Measurements from ENCODE around the gene FHOD3.

Gene FHOD3

GRCh38 chr18:36264283-36264682 lies 33.2 kb upstream of the FHOD3 start:
- POLR2A ChIA-PET, result no interaction called here
- no peaks in the 10 kb centered on the region for H3K4me1 ChIP-seq (ENCODE audit: control insufficient read depth, insufficient read depth, low read length)
- no peak overlapping the region for H3K4me3 ChIP-seq (ENCODE audit: low read depth, low read length)
- H3K36me3 ChIP-seq (ENCODE audit: control insufficient read depth in 2 of 2, insufficient read depth in 1 of 2, low read length in 2 of 2), result peaks cover 0 to 3% of the 10 kb centered on the region in 2 experiments; a peak in 1 of 3 replicates
- CTCF ChIA-PET, result interaction anchor here (0.8 to 3.0 kb wide), 2 partner anchors 16 to 20 kb away, joined by 3 to 11 read pairs; no protein-coding TSS in a partner anchor
- no peaks in the 10 kb centered on the region for H3K9me3 ChIP-seq (ENCODE audit: control insufficient read depth, insufficient read depth, low read depth, low read length)
- TF ChIP-seq, protein P1, sequence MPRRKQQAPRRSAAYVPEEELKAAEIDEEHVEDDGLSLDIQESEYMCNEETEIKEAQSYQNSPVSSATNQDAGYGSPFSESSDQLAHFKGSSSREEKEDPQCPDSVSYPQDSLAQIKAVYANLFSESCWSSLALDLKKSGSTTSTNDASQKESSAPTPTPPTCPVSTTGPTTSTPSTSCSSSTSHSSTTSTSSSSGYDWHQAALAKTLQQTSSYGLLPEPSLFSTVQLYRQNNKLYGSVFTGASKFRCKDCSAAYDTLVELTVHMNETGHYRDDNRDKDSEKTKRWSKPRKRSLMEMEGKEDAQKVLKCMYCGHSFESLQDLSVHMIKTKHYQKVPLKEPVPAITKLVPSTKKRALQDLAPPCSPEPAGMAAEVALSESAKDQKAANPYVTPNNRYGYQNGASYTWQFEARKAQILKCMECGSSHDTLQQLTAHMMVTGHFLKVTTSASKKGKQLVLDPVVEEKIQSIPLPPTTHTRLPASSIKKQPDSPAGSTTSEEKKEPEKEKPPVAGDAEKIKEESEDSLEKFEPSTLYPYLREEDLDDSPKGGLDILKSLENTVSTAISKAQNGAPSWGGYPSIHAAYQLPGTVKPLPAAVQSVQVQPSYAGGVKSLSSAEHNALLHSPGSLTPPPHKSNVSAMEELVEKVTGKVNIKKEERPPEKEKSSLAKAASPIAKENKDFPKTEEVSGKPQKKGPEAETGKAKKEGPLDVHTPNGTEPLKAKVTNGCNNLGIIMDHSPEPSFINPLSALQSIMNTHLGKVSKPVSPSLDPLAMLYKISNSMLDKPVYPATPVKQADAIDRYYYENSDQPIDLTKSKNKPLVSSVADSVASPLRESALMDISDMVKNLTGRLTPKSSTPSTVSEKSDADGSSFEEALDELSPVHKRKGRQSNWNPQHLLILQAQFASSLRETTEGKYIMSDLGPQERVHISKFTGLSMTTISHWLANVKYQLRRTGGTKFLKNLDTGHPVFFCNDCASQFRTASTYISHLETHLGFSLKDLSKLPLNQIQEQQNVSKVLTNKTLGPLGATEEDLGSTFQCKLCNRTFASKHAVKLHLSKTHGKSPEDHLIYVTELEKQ (tag by site-specific recombination; IDR thresholded peaks at IDR 0.05; ENCODE audit: borderline replicate concordance), result no peak
- TF ChIP-seq, protein P2, sequence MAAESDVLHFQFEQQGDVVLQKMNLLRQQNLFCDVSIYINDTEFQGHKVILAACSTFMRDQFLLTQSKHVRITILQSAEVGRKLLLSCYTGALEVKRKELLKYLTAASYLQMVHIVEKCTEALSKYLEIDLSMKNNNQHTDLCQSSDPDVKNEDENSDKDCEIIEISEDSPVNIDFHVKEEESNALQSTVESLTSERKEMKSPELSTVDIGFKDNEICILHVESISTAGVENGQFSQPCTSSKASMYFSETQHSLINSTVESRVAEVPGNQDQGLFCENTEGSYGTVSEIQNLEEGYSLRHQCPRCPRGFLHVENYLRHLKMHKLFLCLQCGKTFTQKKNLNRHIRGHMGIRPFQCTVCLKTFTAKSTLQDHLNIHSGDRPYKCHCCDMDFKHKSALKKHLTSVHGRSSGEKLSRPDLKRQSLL (tag by site-specific recombination; IDR thresholded peaks at IDR 0.05), result no peak
- TF ChIP-seq, protein P3, sequence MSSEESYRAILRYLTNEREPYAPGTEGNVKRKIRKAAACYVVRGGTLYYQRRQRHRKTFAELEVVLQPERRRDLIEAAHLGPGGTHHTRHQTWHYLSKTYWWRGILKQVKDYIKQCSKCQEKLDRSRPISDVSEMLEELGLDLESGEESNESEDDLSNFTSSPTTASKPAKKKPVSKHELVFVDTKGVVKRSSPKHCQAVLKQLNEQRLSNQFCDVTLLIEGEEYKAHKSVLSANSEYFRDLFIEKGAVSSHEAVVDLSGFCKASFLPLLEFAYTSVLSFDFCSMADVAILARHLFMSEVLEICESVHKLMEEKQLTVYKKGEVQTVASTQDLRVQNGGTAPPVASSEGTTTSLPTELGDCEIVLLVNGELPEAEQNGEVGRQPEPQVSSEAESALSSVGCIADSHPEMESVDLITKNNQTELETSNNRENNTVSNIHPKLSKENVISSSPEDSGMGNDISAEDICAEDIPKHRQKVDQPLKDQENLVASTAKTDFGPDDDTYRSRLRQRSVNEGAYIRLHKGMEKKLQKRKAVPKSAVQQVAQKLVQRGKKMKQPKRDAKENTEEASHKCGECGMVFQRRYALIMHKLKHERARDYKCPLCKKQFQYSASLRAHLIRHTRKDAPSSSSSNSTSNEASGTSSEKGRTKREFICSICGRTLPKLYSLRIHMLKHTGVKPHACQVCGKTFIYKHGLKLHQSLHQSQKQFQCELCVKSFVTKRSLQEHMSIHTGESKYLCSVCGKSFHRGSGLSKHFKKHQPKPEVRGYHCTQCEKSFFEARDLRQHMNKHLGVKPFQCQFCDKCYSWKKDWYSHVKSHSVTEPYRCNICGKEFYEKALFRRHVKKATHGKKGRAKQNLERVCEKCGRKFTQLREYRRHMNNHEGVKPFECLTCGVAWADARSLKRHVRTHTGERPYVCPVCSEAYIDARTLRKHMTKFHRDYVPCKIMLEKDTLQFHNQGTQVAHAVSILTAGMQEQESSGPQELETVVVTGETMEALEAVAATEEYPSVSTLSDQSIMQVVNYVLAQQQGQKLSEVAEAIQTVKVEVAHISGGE (tag by site-specific recombination; conservative IDR thresholded peaks at IDR 0.05; ENCODE audit: low read depth), result no peak
- TF ChIP-seq ZNF426 (tag by site-specific recombination; IDR thresholded peaks at IDR 0.05) (no peak), AEBP2 (tag by site-specific recombination; IDR thresholded peaks at IDR 0.05; ENCODE audit: borderline replicate concordance) (no peak), ZNF707 (tag by site-specific recombination; IDR thresholded peaks at IDR 0.05) (no peak)
- TF ChIP-seq, protein P4, sequence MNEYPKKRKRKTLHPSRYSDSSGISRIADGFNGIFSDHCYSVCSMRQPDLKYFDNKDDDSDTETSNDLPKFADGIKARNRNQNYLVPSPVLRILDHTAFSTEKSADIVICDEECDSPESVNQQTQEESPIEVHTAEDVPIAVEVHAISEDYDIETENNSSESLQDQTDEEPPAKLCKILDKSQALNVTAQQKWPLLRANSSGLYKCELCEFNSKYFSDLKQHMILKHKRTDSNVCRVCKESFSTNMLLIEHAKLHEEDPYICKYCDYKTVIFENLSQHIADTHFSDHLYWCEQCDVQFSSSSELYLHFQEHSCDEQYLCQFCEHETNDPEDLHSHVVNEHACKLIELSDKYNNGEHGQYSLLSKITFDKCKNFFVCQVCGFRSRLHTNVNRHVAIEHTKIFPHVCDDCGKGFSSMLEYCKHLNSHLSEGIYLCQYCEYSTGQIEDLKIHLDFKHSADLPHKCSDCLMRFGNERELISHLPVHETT (tag by site-specific recombination; IDR thresholded peaks at IDR 0.05), result no peak
- no peak overlapping the region for H3K27ac ChIP-seq (ENCODE audit: extremely low read depth, low read depth, low read length)

- ChIA-PET POLR2A (no interaction called here), CTCF (interaction anchor here (3.0 kb wide), 1 partner anchor 19 kb away, joined by 11 read pairs; no protein-coding TSS in a partner anchor)
- Histone ChIP-seq H3K36me3 (ENCODE audit: control insufficient read depth in 2 of 2, insufficient read depth in 1 of 2, low read length in 2 of 2) (peaks cover 0 to 3% of the 10 kb centered on the region in 2 experiments; a peak in 1 of 3 replicates), H3K4me1 (ENCODE audit: control insufficient read depth, insufficient read depth, low read length) (no peaks in the 10 kb centered on the region), H3K4me3 (ENCODE audit: low read depth, low read length) (no peak overlapping the region), H3K27ac (ENCODE audit: extremely low read depth, low read depth, low read length) (no peak overlapping the region), H3K9me3 (ENCODE audit: control insufficient read depth, insufficient read depth, low read depth, low read length) (no peaks in the 10 kb centered on the region)
- no peak for TF ChIP-seq HOXA7 (CRISPR knock-in tag; IDR thresholded peaks at IDR 0.05; ENCODE audit: borderline replicate concordance)
- no peak for TF ChIP-seq ZNF792 (tag by site-specific recombination; IDR thresholded peaks at IDR 0.05)
- no peak for TF ChIP-seq ZNF529 (tag by site-specific recombination; IDR thresholded peaks at IDR 0.05; ENCODE audit: insufficient replicate concordance)
- TF ChIP-seq ZNF513 (tag by site-specific recombination; IDR thresholded peaks at IDR 0.05), result no peak
- TF ChIP-seq ZFP37 (tag by site-specific recombination; IDR thresholded peaks at IDR 0.05), result no peak
- no peak for TF ChIP-seq RBAK (tag by site-specific recombination; IDR thresholded peaks at IDR 0.05)
- no peak for TF ChIP-seq ZNF140 (tag by site-specific recombination; IDR thresholded peaks at IDR 0.05)
- TF ChIP-seq ZSCAN18 (tag by site-specific recombination; IDR thresholded peaks at IDR 0.05), result no peak
- 0 out of 2 replicates have a peak, but pooled peaks have one; percentile 26 for TF ChIP-seq ZNF335 (tag by site-specific recombination; conservative IDR thresholded peaks at IDR 0.05)
- TF ChIP-seq ZNF2 (tag by site-specific recombination; IDR thresholded peaks at IDR 0.05), result no peak
- no peak for TF ChIP-seq BCL11B (tag by site-specific recombination; IDR thresholded peaks at IDR 0.05; ENCODE audit: low read depth)
Measured at GRCh38 chr18:36265015-36265414, 32.5 kb upstream of the FHOD3 start.
